ENCODE measurements around the gene HDAC9.

HDAC9 gene

GRCh38 chr7:18494406-18494805 is 1.1 kb upstream of the HDAC9 start:
- no peak for DNase-seq (ENCODE audit: low read depth in 2 of 2)

- no peak for DNase-seq (ENCODE audit: low read depth in 2 of 2)
These were observed 634 bp upstream of the HDAC9 start for GRCh38 chr7:18494821-18495408.

GRCh38 chr7:18496341-18496700 is 772 bp downstream of the HDAC9 start:
- DNase-seq (ENCODE audit: low read depth in 2 of 2) = no peak

GRCh38 chr7:18497082-18497481 is 1.5 kb downstream of the HDAC9 start:
- no peak for DNase-seq (ENCODE audit: low read depth in 2 of 2)

GRCh38 chr7:18497800-18498199 is 2.3 kb downstream of the HDAC9 start:
- DNase-seq (ENCODE audit: low read depth in 2 of 2) = no peak

GRCh38 chr7:18498341-18498740 is 2.8 kb downstream of the HDAC9 start:
- DNase-seq (ENCODE audit: low read depth in 2 of 2) = no peak

GRCh38 chr7:18499407-18500177 is 4.0 kb downstream of the HDAC9 start:
- DNase-seq (ENCODE audit: low read depth in 2 of 2) = no peak

- no peak for DNase-seq (ENCODE audit: low read depth in 2 of 2)
These were observed 7.7 kb downstream of the HDAC9 start for GRCh38 chr7:18503126-18503866.

GRCh38 chr7:18504965-18505364 is 9.4 kb downstream of the HDAC9 start:
- no peak for DNase-seq (ENCODE audit: low read depth in 2 of 2)

- no peak for DNase-seq (ENCODE audit: low read depth in 2 of 2)
These were observed 10.4 kb downstream of the HDAC9 start for GRCh38 chr7:18505870-18506460.

- DNase-seq (ENCODE audit: low read depth in 2 of 2) = no peak
These were observed 13.2 kb downstream of the HDAC9 start for GRCh38 chr7:18508443-18509427.

- DNase-seq (ENCODE audit: low read depth in 2 of 2) = no peak
These were observed 13.9 kb downstream of the HDAC9 start for GRCh38 chr7:18509481-18509880.

- no peak for DNase-seq (ENCODE audit: low read depth in 2 of 2)
These were observed 16.0 kb downstream of the HDAC9 start for GRCh38 chr7:18511351-18512140.

- no peak for DNase-seq (ENCODE audit: low read depth in 2 of 2)
These were observed 17.8 kb downstream of the HDAC9 start for GRCh38 chr7:18513343-18513742.

- no peak for DNase-seq (ENCODE audit: low read depth in 2 of 2)
These were observed 19.5 kb downstream of the HDAC9 start for GRCh38 chr7:18515067-18515466.

- DNase-seq (ENCODE audit: low read depth in 2 of 2) = no peak
These were observed 22.1 kb downstream of the HDAC9 start for GRCh38 chr7:18517646-18518045.

- DNase-seq (ENCODE audit: low read depth in 2 of 2) = no peak
These were observed 23.0 kb downstream of the HDAC9 start for GRCh38 chr7:18518555-18518954.

GRCh38 chr7:18520450-18521235 is 25.1 kb downstream of the HDAC9 start:
- no peak for DNase-seq (ENCODE audit: low read depth in 2 of 2)

GRCh38 chr7:18521236-18521589 is 25.7 kb downstream of the HDAC9 start:
- no peak for DNase-seq (ENCODE audit: low read depth in 2 of 2)

Measured in activated CD8-positive, alpha-beta memory T cell treated with anti-CD3 and anti-CD28 coated beads for 4 hours (primary cell).